ENCODE data around the gene PSMB1. TPM values are rescaled to one million over a fixed set of nuclear protein-coding genes. Genes with fewer than 3 reads are reported as not detected.

The PSMB1 gene
- total and polyA plus RNA-seq, 2 donors (not counting 3 experiments of a cell fraction or from before 2014, with no cell fraction given) = 198 to 560 TPM

GRCh38 chr6:170533792-170534191 lies 19.3 kb downstream of the PSMB1 start:
- DNase-seq (ENCODE audit: low read depth, low spot score) (no peak), FAIRE-seq (no peak)
- H3K4me1 ChIP-seq (ENCODE audit: control insufficient read depth, extremely low read depth, insufficient read depth, low read length) = no peaks in the 10 kb centered on the region
- H3K27ac ChIP-seq (ENCODE audit: insufficient read depth, low read depth, low read length) = no peak overlapping the region
- dilution Hi-C loops (cut with MboI; ENCODE audit: extremely low pct_ligation_motif_present, low sequenced_read_pairs) (no loop called here), intact Hi-C loops (cut with micrococcal nuclease) (no loop called here)
- no peak overlapping the region for H2AFZ ChIP-seq (ENCODE audit: low read depth, low read length)
- H3K79me2 ChIP-seq (ENCODE audit: control insufficient read depth, insufficient read depth, low read length) = peaks cover 2% of the 10 kb centered on the region
- H3K4me2 ChIP-seq (ENCODE audit: insufficient read depth, low read length) = no peak overlapping the region
- no peak overlapping the region for H3K4me3 ChIP-seq (replicated peaks in 1 of 3; ENCODE audit: insufficient read depth in 1 of 3, low read depth in 1 of 3, low read length in 3 of 3)
- no peaks in the 10 kb centered on the region for H4K20me1 ChIP-seq (replicated peaks; ENCODE audit: control insufficient read depth, extremely low read depth, insufficient read depth, low read length)
- no peaks in the 10 kb centered on the region for H3K9me1 ChIP-seq (replicated peaks; ENCODE audit: control insufficient read depth, extremely low read depth, insufficient read depth, low read length)
- H3K9ac ChIP-seq (replicated peaks; ENCODE audit: extremely low read depth, insufficient read depth, low read length) = no peak overlapping the region
- no TSS peak for BruUV-seq (replicated peaks)
- H3K27me3 ChIP-seq (ENCODE audit: control insufficient read depth in 2 of 2, insufficient read depth in 2 of 2, low read length in 2 of 2) = no peaks in the 10 kb centered on the region
- TF ChIP-seq MAX (IDR thresholded peaks at IDR 0.05; ENCODE audit: insufficient read depth, insufficient read length) (no peak), POLR2AphosphoS5 (IDR thresholded peaks at IDR 0.05; ENCODE audit: insufficient read depth, low read depth, low read length) (no peak), MYC (IDR thresholded peaks at IDR 0.05; ENCODE audit: low read depth, low read length) (no peak), EZH2 (IDR thresholded peaks at IDR 0.05; ENCODE audit: borderline replicate concordance, low read depth, low read length, severe bottlenecking) (no peak), JUN (IDR thresholded peaks at IDR 0.05; ENCODE audit: borderline replicate concordance, insufficient read depth, insufficient read length, low read depth) (no peak), POLR2A (IDR thresholded peaks at IDR 0.05; ENCODE audit: low read depth, low read length) (no peak), GATA2 (IDR thresholded peaks at IDR 0.05; ENCODE audit: insufficient read depth, insufficient read length, low read depth, low read length) (no peak), FOS (IDR thresholded peaks at IDR 0.05; ENCODE audit: borderline replicate concordance, insufficient read depth, low read length) (no peak), CTCF (IDR thresholded peaks at IDR 0.05; ENCODE audit: extremely low read depth in 1 of 2, insufficient read depth in 1 of 2, low read depth in 1 of 2, low read length in 2 of 2) (no peak)
- POLR2A ChIA-PET = no interaction called here
- H3K36me3 ChIP-seq (ENCODE audit: control insufficient read depth in 2 of 2, extremely low read depth in 1 of 2, insufficient read depth in 2 of 2, low read length in 2 of 2) = peaks cover 29 to 36% of the 10 kb centered on the region in 2 experiments
- CTCF ChIA-PET = interaction anchor here (1.2 kb wide), 1 partner anchor 702 kb away, joined by 3 read pairs; no protein-coding TSS in a partner anchor
- no peaks in the 10 kb centered on the region for H3K9me3 ChIP-seq (replicated peaks; ENCODE audit: control insufficient read depth, insufficient read depth, low read length)
